Coronary artery (tissue), 2 donors: ENCODE results near the gene CNN3.

ENCODE experiments used
- DNase-seq: peaks from one replicate; pipeline ENCODE4 v3.0.0-alpha.2; 2017; ENCODE audit warnings: low spot score
- H3K27ac ChIP-seq, 2 donors: fragments of 200-600 bp; sonication (generic); one replicate each; pipeline ENCODE4 v1.5.1; 2016 to 2019
- H3K4me3 ChIP-seq: fragments of 200-600 bp; sonication (generic); 2 replicates; pipeline ENCODE4 v1.5.1; 2016; ENCODE audit warnings: mild to moderate bottlenecking, moderate library complexity
- TF ChIP-seq, protein P1 (sequence below): fragments of 200-600 bp; sonication (generic); IDR thresholded peaks from one replicate; pipeline ENCODE4 v1.5.1; 2019; ENCODE audit warnings: antibody characterized with exemption

CNN3 gene

DNA sequence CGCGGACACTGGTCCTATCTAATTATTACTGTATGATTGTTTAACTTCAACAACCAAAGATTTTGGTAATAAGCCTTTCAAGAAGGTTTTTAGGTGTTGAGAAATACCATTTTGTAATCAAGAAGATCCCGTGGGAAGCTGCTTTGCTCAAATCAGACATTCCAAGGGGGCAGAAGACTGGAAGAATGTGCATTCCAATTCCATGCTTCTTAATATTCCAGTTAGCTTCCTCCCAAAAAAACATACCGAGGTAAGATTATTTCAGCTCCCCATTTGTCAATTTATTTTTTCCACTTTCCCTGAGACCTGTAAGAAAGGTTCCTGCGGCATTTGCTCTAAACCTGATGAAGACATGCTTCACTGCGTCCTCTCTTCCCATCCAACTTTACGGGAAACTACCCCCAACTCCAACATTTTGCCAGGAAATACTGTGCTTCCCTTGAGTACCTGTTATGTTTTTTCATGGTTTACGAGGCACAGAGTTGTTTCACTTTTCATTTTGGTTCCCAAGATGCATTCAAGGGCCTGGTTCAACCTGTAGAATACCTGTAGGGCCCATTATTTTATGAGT lies 4.1 kb downstream of the CNN3 start:
- Histone ChIP-seq H3K27ac (peak overlapping the region; percentile 68 to 79), H3K4me3 (peak overlapping the region; percentile 92)
- no peak for DNase-seq
- TF ChIP-seq, protein P1, sequence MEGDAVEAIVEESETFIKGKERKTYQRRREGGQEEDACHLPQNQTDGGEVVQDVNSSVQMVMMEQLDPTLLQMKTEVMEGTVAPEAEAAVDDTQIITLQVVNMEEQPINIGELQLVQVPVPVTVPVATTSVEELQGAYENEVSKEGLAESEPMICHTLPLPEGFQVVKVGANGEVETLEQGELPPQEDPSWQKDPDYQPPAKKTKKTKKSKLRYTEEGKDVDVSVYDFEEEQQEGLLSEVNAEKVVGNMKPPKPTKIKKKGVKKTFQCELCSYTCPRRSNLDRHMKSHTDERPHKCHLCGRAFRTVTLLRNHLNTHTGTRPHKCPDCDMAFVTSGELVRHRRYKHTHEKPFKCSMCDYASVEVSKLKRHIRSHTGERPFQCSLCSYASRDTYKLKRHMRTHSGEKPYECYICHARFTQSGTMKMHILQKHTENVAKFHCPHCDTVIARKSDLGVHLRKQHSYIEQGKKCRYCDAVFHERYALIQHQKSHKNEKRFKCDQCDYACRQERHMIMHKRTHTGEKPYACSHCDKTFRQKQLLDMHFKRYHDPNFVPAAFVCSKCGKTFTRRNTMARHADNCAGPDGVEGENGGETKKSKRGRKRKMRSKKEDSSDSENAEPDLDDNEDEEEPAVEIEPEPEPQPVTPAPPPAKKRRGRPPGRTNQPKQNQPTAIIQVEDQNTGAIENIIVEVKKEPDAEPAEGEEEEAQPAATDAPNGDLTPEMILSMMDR, result no peak

DNA sequence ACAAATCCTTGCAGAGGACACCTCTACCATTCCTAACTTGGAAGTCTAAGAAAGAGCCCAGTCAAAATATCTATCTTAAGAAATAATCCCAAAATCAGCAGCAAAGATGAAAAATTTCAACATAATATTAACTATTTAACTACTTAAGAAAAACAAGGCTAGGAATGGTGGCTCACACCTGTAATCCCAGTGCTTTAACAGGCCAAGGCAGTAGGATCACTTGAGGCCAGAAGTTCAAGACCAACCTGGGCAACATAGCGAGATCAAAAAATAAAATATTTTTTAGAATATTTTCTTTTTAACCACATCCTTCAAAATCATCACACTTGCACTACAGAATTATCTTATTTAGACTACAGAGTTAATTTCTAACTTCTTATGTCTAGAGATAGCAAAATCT lies 4.9 kb downstream of the CNN3 start:
- TF ChIP-seq, protein P1, result no peak
- peak overlapping the region; percentile 92 for H3K4me3 ChIP-seq
- peak overlapping the region; percentile 11 to 68 for H3K27ac ChIP-seq
- DNase-seq, result no peak

DNA sequence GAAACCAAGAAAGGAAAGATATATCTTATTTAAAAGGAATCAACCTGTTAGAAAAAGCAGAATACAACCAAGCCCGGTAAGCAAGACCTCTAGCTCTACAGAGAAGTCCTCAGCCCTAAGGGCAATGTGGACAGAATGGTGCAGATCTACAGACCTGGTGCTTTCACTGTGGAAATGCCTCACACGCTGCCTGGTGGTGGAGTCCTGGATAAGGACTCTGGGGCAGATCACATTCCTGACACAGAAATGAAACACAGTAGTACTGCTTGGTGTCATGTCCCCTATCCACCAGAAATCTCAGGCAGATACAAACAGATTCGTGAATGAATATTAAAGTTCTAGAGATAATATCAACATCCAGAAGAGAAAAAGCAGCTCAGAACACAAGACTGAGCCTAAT lies 6.8 kb downstream of the CNN3 start:
- no peak for DNase-seq

DNA sequence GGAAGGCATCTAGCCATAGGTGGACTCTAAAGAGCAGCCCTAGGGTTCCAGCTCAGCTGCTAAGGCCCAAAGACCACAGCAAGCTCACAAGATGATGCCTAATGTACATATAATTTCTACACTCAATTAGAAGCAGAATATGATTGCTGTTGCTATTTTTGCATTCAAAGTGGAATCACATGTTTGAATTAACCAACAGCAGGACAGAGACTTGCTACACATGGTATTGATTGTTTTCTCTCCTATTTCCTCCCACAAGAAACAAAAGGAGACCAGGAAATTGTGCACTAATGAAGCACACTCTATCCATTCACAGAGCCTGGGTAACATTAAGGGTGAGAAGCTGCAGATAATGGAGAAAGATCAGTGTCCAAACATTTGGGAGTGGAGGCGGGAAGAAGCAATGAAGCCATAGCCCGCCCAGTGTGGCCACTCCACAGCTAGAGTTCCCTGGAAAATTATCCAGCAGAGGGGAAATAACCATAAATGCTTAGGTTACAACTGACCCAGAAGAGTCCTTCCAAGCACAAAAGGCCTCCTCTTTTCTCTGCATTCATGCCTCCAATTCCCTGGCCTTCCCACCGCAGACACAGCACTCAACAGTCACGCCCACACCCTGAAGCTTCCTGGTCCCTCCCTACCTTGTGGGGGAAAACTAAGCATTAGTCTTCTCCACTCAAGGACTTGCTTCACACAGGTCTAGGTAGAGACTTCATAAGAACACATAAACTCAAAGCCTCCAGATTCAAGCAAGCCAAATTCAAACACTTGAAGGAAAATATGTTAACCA lies 7.5 kb downstream of the CNN3 start:
- peak overlapping the region; percentile 43 for H3K4me3 ChIP-seq

More for the DNA sequence above, 6.8 kb downstream of the CNN3 start:
- H3K4me3 ChIP-seq, result peak overlapping the region; percentile 43
- TF ChIP-seq, protein P1, result no peak
- peak overlapping the region; percentile 19 to 49 for H3K27ac ChIP-seq

DNA sequence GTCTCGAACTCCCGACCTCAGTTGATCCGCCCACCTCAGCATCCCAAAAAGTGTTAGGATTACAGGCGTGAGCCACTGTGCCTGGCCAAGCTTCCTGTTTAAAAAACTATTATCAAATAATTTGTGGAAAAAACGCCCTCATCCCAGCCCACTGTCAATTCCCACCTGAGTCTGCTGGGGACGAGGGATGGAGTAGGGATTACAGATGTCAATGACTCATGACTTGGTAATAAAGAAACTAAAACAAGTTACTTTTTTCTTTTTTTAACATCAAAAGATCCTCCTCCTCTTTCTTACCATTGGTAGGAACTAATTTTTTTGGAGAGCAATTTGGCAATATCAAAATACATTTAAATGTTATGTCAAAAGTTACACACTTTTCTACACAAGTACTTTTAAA lies 9.7 kb downstream of the CNN3 start:
- Histone ChIP-seq H3K27ac (no peak overlapping the region), H3K4me3 (no peak overlapping the region)
- DNase-seq, result no peak
- TF ChIP-seq, protein P1, result no peak

More for the DNA sequence above, 7.5 kb downstream of the CNN3 start:
- TF ChIP-seq, protein P1, result no peak
- H3K27ac ChIP-seq, result peak overlapping the region; percentile 19 to 49
- no peak for DNase-seq

DNA sequence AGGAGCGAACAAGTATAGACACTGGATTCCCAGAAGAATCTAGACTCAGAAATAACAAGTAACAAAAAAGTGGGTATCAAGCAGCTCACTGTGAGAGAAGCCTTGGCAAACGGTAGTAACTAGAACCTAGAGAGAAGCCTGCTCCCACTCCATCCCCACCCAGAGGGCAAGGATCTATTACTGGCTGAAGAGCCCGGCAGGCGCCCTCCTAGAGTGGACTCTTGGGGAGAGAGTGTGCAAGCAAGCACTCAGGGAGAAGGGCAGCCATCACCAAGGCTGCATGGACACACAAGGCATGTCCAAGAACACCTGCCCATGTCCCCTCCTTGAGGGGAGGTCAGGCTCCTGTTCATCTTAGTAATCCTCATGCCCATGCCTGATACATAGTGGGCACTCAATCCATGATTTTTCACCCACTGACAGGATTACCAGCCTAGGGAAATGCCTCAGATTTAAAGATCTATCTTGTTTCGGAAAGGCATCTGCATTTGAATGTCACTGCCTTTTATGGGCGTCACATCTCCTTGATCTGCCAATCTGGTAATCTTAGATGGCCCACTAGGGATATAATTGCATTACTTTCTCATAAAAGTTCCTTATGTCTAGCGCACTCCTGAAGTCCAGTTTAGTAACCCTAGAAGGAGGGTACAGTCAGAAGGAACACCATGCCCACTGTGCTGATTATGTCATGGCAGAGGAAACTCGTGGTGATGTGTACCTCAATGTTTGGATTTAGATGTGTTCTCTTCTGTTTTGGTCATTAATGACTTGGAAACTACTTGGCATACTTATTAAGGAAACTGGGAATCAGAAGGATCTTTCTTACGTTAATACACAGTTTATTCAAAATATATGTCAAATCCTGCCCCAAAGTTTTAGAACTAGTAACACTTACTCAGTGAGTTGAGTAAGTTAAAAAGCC lies 14.4 kb downstream of the CNN3 start:
- TF ChIP-seq, protein P1, result no peak
- no peak for DNase-seq
- H3K27ac ChIP-seq, result peak overlapping the region; percentile 41 to 56

More for the DNA sequence above, 14.4 kb downstream of the CNN3 start:
- peak overlapping the region; percentile 41 for H3K4me3 ChIP-seq
